Ishikawa (cell line): Measurements from ENCODE around the gene GPRC6A.

Source experiments
- CEBPB ChIP-seq: IDR thresholded peaks from 2 replicates; pipeline ENCODE4 v1.6.1; 2012
- CREB1 ChIP-seq: IDR thresholded peaks from 2 replicates; pipeline ENCODE4 v1.6.1; 2012; ENCODE audit warnings: low read depth
- EP300 ChIP-seq: IDR thresholded peaks from 2 replicates; pipeline ENCODE4 v1.6.1; 2012; ENCODE audit warnings: borderline replicate concordance
- FOXM1 ChIP-seq: IDR thresholded peaks from 2 replicates; pipeline ENCODE4 v1.6.1; 2012; ENCODE audit warnings: low read depth, borderline replicate concordance
- NFIC ChIP-seq: IDR thresholded peaks from 2 replicates; pipeline ENCODE4 v1.6.1; 2012
- RAD21 ChIP-seq: IDR thresholded peaks from 2 replicates; pipeline ENCODE4 v1.6.1; 2012; ENCODE audit warnings: low read depth
- USF1 ChIP-seq: IDR thresholded peaks from 2 replicates; pipeline ENCODE4 v1.6.1; 2012
- YY1 ChIP-seq: IDR thresholded peaks from 2 replicates; pipeline ENCODE4 v1.6.1; 2012; ENCODE audit warnings: low read depth

- TF ChIP-seq CEBPB (no peak), RAD21 (no peak), USF1 (no peak), EP300 (no peak), FOXM1 (no peak), YY1 (no peak), NFIC (no peak), CREB1 (no peak)
Measured at GRCh38 chr6:116876635-116877611, 48.0 kb upstream of the GPRC6A start, which contains the start of gene RFX6.
